ENCODE results near the gene TYW1B.
"Not testable (repeated sequence)": the region's sequence is repeated elsewhere in the genome, so short reads cannot be mapped to it uniquely, and the experiment has no call there.

TYW1B gene

DNA sequence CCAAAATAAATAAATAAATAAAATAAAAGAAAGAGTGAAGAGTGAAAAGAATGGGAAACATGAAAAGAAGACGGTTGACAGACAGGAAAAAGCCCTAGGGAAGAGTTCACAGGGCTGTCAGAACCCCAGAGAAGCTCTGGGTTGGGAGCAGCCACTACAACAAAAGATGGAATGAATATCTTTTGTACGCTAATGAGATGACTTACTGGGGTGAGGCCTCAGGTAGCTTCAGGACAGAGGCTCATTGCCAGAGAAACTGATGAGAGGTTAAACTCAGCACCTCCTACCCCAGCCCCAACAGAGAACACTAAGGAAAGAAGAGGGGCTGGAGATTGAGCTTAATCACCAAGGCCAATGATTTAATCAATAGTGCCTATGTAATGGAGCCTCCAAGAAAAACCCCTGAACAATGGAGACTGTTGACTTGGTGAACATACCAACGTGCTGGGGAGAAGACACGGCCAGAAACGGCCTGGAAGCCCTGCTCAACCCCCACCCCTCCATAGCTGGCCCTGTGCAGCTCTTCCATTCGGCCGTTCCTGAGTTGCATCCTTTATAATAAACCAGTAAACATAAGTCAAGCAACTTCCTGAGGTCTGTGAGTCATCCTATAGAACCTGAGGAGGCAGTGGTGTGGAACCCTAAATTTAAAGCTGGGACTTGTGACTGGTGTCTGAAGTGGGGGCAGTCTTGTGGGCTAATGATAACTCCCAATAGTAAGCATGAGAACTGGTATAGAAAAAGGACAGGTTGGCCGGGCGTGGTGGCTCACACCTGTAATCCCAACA is 11.4 kb downstream of the TYW1B start:
- DNase-seq (ENCODE audit: low spot score), result not testable (repeated sequence)

DNA sequence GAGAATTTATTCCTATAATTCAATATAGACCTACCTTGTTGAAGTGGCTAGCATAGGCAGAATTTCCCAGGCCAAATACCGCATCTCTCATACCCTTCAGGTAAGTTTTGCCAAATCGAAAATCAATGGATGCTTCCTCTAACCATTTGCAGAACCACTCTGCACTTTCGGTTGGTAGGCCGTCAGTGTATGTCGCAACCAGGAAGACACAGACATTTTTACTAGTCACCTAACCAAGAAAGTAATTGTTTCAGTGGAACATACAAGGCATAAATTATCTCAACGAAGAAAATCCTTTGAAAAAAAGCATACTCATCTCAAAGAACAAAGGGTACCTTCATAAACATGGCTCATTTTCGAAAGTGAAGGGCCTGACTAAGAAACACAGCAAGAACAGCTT is 17.6 kb downstream of the TYW1B start:
- DNase-seq (ENCODE audit: low spot score), result not testable (repeated sequence)

DNA sequence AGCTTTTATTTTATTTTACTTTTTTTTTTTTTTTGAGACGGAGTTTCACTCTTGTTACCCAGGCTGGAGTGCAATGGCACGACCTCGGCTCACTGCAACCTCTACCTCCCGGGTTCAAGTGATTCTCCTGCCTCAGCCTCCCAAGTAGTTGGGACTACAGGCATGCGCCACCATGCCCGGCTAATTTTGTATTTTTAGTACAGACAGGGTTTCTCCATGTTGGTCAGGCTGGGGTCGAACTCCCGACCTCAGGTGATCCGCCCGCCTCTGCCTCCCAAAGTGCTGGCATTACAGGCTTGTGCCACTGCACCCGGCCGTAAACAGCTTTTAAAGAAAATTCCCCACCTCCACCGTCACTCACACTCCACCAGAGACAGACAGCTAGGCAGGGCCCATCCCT is 19.5 kb downstream of the TYW1B start:
- DNase-seq (ENCODE audit: low spot score), result not testable (repeated sequence)

DNA sequence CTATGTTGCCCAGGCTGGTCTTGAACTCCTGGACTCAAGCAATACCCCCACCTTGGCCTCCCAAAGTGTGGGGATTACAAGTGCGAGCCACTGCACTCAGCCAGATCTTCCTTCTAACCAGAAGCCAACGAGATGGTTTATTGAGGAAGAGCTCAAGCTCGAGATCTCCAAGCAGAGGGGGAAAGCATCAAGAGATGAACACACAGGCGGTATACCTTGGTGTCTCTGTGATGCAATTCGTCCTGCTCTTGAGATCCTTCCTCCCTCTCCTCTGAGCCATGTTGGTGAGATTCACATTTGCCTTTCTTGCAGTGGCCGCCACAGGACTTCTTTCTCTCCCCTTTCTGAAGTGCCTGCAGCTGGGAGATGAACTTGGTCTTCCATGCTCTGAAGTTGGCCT is 21.1 kb downstream of the TYW1B start:
- not testable (repeated sequence) for DNase-seq (ENCODE audit: low spot score)

DNA sequence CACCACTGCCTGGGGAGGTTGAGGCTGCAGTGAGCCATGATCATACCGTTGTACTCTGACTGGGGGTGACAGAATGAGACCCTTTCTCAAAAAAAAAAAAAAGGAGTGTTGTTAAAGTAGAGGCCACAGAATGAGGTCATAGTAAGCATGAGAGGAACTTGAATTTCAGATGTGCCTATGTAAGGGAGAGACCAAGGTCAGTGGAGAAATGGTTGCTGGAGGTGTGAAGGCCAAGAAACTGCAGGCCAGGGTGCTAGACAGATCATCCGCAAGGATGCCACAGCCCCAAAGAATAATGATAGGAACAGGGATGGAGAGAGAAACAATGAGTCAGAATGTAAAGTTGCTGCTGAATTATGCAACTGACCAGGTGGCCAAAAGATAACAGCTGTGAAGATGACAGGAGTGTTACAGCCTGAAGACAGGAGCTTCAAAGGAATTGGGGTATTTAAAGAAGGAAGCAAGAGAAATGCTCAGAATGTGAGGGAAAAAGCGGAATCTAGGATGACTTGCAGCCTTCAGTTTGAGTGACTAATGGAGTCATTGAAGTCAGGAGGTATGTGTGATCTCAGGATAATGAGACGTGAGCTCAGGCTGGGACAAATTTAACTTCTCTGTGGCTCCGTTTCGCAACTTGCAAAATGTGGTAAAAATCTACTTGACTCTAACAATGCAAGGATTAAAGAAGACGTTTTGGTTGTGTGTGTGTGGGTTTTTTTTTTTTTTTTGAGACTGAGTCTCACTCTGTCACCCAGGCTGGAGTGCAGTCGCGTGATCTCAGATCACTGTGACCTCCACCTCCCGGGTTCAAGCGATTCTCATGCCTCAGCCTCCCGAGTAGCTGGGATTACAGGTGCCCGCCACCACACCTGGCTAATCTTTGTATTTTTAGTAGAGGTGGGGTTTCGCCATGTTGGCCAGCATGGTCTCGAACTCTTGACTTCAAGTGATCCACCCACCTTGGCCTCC is 22.2 kb downstream of the TYW1B start:
- no peak for DNase-seq (ENCODE audit: low spot score)

DNA sequence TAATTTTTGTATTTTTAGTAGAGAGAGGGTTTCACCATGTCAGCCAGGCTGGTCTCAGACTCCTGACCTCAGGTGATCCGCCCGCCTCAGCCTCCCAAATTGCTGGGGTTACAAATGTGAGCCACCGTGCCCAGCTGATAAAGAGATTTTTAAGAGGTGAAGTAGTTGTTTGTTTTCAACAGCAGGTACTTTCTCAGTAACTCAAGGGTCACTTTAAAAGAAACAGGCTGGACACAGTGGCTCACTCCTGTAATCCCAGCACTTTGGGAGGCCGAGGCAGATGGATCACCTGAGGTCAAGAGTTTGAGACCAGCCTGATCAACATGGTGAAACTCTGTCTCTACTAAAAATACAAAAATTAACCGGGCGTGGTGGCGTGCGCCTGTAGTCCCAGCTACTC is 24.2 kb downstream of the TYW1B start:
- DNase-seq (ENCODE audit: low spot score), result not testable (repeated sequence)

DNA sequence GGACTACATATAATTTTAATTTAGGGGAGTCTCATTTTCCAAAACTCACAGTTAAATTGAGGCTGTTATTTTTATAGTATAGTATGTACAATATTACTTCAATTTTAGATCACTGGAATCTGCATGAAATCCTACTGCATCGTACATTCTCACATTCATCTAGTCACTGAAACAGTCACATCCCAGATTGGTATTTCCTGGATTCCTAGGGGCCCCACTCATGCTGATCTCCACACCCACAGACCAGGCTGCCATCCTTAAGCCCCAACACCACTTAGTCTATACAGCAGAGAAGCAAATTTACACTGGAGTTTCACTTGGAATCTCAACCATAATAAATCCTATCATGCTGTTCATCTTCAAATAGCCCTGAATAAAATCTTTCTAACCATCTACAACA is 26.4 kb downstream of the TYW1B start:
- DNase-seq (ENCODE audit: low spot score), result not testable (repeated sequence)

DNA sequence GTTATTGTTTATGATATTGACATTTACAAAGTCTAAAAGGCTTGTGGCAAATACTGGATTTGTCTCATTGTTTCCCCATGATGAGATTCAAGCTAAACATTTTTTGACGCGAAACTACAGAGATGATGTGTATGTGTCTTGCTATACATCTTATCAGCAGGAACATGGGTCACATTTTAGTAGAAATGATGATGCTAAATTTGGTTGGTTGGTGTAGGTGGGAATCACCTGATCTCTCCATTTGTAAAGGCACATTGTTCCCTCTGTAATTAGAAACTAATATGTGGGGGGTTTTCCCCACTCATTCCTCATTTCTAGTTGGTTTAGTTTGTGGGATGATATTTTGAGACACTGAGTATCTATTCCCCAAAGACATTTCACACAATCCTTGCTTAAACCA is 32.6 kb downstream of the TYW1B start:
- not testable (repeated sequence) for DNase-seq (ENCODE audit: low spot score)

DNA sequence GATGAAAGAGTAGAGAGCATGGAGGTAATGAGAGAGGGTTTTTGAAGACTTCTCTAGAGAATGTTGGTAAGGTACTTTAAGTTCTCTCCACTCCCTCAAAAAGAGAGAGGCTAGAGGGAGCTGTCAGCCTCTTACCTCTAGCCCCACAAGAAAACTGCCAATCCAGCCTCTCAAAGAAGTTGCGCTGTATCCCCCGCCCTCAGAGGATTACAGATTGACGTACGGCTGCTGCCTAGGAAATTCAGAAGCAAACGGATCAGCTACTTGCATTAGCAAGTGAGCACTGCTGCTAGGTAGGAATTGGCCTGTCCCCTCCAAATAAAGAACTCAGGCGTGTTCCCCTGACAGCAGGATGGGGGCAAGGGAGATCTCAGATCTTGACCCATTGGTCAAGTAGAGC is 34.2 kb downstream of the TYW1B start:
- DNase-seq (ENCODE audit: low spot score), result no peak

DNA sequence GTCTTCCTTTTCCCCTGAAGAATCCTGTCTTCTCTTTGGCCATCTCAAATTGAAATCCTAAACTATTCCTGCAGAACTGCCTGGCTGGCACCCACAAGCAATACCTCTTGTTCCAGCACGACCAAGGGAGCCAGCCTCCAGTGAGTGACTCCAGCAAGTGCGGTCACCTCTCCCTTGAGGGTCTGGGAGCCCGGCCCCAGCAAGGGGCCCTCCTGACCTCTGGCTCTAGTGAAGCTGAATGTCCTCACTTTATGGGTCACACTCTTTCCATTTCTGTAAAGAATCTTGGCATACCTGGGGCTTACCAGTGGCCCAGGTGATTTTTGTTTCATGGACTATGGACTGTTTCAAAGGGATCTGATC is 37.3 kb downstream of the TYW1B start:
- not testable (repeated sequence) for DNase-seq (ENCODE audit: low spot score)

DNA sequence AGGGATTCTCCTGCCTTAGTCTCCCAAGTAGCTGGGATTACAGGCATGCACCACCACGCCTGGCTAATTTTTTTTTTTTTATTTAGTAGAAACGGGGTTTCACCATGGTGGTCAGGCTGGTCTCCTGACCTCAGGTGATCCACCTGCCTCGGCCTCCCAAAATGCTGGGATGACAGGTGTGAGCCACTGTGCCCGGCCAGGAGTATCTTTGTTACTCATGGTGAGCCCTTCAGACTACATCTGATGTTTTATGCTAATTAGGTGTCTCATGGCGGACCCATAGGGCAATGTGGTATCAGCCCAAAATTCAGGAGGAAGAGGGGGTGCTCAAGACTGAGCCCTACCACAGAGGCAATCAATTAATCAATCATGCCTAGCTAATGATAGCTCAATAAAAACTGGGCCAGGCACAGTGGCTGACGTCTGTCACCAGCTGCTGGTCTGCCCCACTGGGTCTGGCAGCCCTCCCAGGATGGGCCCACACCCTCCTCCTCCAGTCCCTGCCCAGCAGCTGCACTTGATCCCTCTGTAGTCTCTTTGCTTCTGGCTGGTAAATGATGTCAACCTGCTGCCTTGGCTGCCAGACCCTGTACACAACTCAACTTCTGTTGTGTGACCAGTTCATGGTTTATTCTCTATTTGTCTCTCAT is 37.8 kb downstream of the TYW1B start:
- not testable (repeated sequence) for DNase-seq (ENCODE audit: low spot score)

DNA sequence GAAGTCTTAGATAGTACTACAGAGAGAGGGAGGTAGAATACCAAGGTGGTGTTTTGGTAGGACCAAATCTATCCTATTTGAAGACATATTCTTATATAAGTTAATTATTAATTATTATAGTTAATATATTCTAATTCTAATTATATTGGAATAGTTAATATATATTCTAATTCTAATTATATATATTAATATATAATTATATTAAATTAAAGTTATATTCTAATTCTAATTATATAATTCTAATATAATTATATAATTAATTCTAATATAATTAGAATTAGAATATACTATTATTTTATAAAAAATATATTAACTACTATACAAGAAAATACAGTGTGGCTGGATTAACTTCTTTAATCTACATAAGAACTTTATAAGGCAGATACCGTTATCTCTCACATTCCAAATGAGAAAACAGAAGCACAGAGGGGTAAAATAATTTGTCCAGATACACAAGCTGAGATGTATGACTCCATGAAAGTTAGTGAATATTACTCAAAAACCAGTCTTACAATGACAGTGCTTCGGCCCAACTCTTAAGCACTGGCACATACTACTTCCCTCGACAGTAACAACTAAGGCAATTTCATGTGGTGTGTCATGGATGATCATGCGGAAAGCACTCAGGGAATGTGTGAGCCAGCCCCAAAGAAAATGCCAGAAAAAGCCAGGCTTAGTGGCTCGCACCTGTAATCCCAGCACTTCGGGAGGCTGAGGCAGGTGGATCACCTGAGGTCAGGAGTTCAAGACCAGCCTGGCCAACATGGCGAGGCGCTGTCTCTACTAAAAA is 42.6 kb downstream of the TYW1B start:
- DNase-seq (ENCODE audit: low spot score), result no peak

DNA sequence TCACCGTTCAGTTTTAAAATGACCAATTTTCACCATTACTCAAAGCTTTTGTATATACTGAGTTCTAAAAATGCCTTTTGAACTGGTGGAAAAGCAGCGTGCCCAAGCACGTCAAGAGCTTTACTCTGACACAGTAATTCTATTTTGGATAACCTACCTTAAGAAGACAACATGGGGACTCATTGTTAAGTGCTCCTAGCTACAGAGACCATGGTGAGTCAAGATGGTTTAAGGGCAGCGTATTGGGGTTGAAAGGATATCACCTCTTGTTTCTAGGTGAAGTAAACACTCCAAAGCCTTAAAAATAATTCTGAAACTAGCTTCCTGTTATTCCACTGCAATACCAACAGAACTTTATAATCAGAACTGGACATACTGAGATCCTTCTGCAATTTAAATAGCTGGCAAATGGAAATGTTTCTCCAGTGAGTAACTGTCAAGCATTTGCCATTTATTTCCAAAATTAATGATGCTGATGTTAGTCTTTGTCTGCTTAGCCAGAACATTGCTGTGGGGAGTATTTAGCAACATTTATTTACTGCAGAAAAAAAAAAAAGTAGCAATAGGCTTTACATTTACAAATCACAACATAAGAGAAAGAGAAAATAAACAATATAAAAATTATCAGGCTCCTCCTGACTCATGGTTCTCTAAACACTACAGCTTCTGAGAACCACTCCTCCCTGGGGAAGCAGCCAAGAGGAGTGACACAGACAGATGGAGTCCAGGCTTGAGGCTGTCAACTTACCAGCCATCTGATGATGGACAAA is 44.2 kb downstream of the TYW1B start:
- not testable (repeated sequence) for DNase-seq (ENCODE audit: low spot score)

DNA sequence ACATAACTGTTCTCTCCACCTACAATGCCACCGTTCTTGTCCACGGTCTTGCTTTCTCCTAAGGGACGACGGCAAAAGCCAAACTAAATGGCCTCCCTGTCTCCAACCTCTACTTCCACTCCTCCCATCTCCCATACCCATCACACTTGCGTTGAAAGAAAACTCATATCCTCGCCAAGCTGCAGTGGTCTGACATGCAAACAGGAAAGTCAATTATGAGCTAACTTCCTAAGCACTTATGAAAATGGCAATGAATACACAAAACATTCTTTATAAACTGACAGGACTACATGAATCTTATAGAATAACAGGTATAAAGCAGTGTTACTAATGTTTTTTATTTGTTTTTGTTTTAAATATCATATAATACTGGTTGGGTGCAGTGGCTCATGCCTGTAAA is 46.4 kb downstream of the TYW1B start:
- DNase-seq (ENCODE audit: low spot score), result no peak

DNA sequence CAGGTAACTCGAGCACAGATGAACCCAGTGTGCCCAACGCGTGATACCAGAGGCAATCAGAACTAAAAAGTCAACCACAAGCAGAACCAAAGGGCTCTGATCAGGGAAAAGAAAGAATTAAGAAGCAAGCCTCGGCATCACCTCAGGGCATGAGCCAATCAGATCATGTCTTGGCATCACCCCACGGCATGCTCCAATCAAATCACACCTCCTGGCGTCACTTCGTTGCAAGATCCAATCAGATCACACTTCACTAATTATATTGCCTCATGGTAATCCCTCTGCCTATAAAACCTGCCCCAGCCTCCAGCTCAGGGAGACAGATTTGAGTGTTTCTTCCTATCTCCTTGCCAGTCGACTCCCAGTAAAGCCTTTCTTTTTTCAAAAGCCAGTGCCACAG is 46.8 kb downstream of the TYW1B start:
- DNase-seq (ENCODE audit: low spot score), result no peak

DNA sequence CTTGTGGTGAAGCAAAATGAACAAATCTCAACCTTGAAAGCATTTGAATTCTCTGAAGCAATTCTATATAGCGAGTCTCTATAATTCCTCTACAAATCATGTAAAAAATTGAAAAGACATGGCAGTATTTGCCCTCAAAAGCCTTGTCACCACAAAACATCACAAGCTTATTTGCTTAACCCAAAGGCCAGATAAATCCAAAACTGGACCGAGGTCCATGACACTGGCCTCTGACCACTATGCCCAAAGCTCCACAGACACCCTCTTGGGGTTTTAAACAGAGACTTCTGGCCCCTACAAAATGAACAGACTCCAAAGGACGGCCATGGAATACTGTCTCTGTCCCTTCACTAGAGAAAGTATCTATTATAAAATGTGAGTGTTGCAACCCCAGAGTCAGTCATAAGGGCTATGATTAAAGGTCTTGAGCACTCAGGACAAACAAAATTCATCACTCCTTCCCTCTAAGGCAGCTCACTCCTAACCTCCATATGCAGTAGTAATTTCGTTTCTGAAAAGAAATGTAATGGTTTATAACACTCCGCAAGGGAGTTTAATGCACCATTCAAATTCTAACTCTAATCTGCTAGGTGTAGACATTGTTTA is 47.6 kb downstream of the TYW1B start:
- DNase-seq (ENCODE audit: low spot score), result not testable (repeated sequence)

DNA sequence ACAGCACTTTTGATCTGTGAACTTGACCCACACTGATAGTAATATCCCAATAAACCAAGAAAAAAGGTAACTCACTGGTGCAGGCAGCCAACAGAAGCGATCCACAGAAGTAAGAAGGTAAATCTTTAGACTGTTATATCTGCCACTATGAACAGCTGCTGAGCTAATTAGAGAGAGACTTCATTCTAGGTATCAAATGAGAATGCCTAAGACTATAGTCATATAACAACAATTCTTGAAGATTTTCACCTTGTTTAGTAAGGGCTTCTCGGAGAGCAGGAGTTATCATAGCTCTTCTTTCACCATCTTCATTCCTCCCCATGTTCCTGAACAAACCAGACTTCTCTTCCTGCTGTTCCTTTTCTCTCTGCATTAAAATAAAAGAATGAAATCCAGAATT is 50.8 kb downstream of the TYW1B start:
- DNase-seq (ENCODE audit: low spot score), result not testable (repeated sequence)

DNA sequence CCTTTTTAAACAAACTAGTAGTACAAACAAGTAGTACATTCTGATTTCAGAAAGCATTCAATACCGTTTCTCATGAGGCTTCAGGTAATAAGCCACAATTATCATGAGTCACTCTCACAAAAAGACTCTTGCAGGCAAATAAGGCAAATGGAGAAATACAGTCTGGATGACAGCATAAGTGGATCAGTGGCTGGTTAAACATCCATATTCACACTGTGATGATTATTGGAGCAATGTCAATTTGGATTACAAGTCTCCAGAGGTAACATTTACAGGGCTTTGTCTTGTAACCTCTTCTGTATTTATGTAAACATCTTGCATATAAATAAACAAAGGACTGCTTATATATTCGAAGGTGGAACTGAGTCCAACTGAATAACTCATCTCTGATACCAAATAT is 55.4 kb downstream of the TYW1B start:
- DNase-seq (ENCODE audit: low spot score), result not testable (repeated sequence)

DNA sequence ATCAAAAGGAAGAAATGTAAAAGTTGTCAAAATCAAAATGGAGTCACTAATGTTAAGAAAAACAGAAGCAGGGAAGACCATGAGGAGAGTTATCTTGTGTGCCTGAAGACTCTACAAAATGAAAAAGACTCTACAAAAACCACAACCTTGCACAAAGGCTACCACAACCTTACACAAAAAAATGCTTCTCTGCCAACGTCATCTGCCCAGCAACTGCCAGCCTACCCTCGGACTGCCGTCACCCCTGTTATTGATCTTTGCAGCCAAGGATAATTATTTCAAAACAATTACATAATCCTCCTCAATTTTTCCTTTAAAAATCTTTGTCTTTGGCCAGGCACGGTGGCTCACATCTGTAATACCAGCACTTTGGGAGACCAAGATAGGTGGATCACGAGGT is 61.0 kb downstream of the TYW1B start:
- not testable (repeated sequence) for DNase-seq (ENCODE audit: low spot score)

DNA sequence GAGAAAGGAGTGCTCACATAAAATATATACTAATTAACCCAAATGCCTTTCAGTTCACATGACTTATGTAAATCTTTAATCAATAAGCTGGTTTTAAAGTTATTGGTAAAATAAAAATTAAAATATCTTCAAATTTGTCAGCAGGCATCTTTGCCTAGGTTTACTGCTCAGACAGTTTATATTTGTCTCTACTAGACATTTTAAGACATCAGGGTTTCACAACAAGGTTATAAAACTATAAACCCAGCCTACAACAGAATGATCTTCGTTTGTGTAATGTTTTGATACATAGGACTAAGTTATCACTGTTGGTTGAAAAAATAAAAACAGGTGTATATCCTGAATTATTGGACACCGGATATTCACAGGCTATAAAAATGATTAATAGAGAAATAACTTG is 67.4 kb downstream of the TYW1B start:
- DNase-seq (ENCODE audit: low spot score), result no peak

DNA sequence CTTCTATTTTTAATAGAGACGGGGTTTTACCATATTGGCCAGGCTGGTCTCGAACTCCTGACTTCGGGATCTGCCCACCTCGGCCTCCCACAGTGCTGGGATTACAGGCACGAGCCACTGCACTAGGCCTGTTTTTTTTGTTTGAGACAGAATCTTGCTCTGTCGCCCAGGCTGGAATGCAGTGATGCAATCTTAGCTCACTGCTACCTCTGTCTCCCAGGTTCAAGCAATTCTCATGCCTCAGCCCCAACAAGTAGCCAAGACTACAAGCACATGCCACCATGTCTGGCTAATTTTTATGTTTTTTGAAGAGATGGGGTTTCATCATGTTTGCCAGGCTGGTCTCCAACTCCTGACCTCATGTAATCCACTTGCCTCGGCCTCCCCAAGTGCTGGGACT is 73.7 kb downstream of the TYW1B start:
- no peak for DNase-seq (ENCODE audit: low spot score)

All from COLO829 (cell line).